A673 (cell line): ENCODE measurements around the gene MC2R.

Source experiments
- CTCF ChIP-seq: fragments of 300-800, 200-600 bp; sonication (generic); conservative IDR thresholded peaks from 2 replicates; pipeline ENCODE4 v1.5.1; 2017; ENCODE audit warnings: low read depth, mild to moderate bottlenecking, antibody characterized with exemption, low read length, moderate library complexity, mixed read lengths
- EZH2 ChIP-seq: fragments of 200-600 bp; sonication (generic); IDR thresholded peaks from 2 replicates; pipeline ENCODE4 v1.6.1; 2017; ENCODE audit warnings: borderline replicate concordance, low read depth, mild to moderate bottlenecking, mixed read lengths, antibody characterized with exemption, low read length; ENCODE audit not compliant: poor library complexity, severe bottlenecking

GRCh38 chr18:13943338-13943737 is 28.0 kb upstream of the MC2R start:
- TF ChIP-seq EZH2 (no peak), CTCF (no peak)
